GM12878 (cell line): ENCODE data around the gene TNFAIP1. TPM values are rescaled to one million over a fixed set of nuclear protein-coding genes. Genes with fewer than 3 reads are reported as not detected.

Source experiments
- ATAC-seq: fragments of 200-7000 bp; cut with Tn5 transposase; 3 replicates; pipeline ENCODE4 v1.9.1; 2020; ENCODE audit warnings: mild to moderate bottlenecking, moderate library complexity
- BruUV-seq: library from RNA; stranded (reverse); fragments of 400-500 nt; replicated peaks from 2 replicates; lab custom pipeline; 2021; lab: Mats Ljungman, UMichigan
- CTCF ChIA-PET: fragments of 300-600 bp; sonication (Branson Sonifier 250); formaldehyde crosslinking; extraction: SDS; loops from one replicate; lab custom pipeline; 2021; ENCODE audit warnings: inconsistent platforms; lab: Yijun Ruan, JAX
- POLR2A ChIA-PET: fragments of 350-600 bp; formaldehyde crosslinking; extraction: SDS; loops from one replicate; lab custom pipeline; 2021; ENCODE audit warnings: inconsistent platforms; lab: Charles Lee
- RAD21 ChIA-PET: fragments of 300-600 bp; sonication (Branson Sonifier 250); formaldehyde crosslinking; loops from one replicate; lab custom pipeline; 2023; ENCODE audit warnings: antibody characterized with exemption; ENCODE audit not compliant: unreplicated experiment; lab: Charles Lee
- SMC1A ChIA-PET: fragments of 300-600 bp; sonication (Branson Sonifier 250); formaldehyde crosslinking; loops from one replicate; lab custom pipeline; 2023; ENCODE audit not compliant: unreplicated experiment, uncharacterized antibody; lab: Charles Lee
- DNase-seq: peaks from one replicate; pipeline ENCODE4 v3.0.0-alpha.2; 2011; ENCODE audit warnings: low read depth, low spot score
- FAIRE-seq: peaks from 3 replicates; lab custom pipeline; 2011; peaks lifted over from hg19 to GRCh38; lab: Jason Lieb, UNC
- H2AFZ ChIP-seq: 2 replicates; pipeline ENCODE4 v1.6.0; 2011; ENCODE audit warnings: low read depth, low read length, control low read depth; ENCODE audit not compliant: control insufficient read depth
- H3K27ac ChIP-seq: 2 replicates; pipeline ENCODE4 v1.5.1; 2011; ENCODE audit warnings: control low read depth; ENCODE audit not compliant: control insufficient read depth, insufficient read depth
- H3K27me3 ChIP-seq, 2 experiments: replicated peaks in 1 of 2; 2 replicates each; pipeline versions ENCODE4 v1.6.0 to v1.6.1; 2011; ENCODE audit warnings: low read length in 1 of 2; ENCODE audit not compliant: control insufficient read depth in 2 of 2, insufficient read depth in 2 of 2
- H3K36me3 ChIP-seq, 2 experiments: 2 replicates each; pipeline ENCODE4 v1.5.1; 2011; ENCODE audit warnings: low read length in 1 of 2; ENCODE audit not compliant: control insufficient read depth in 2 of 2, insufficient read depth in 2 of 2
- H3K4me1 ChIP-seq: 2 replicates; pipeline ENCODE4 v1.6.1; 2011; ENCODE audit warnings: mild to moderate bottlenecking, low read length, moderate library complexity, mixed read lengths; ENCODE audit not compliant: control insufficient read depth, insufficient read depth
- H3K4me2 ChIP-seq: 2 replicates; pipeline ENCODE4 v1.6.0; 2011; ENCODE audit warnings: control low read depth; ENCODE audit not compliant: control insufficient read depth, insufficient read depth
- H3K4me3 ChIP-seq: fragments of 200-600 bp; sonication (generic); 2 replicates; pipeline ENCODE4 v1.5.1; 2016
- H3K79me2 ChIP-seq: 2 replicates; pipeline ENCODE4 v1.6.0; 2011; ENCODE audit warnings: low read length; ENCODE audit not compliant: control insufficient read depth, insufficient read depth
- H3K9ac ChIP-seq: 2 replicates; pipeline ENCODE4 v1.8.0; 2011; ENCODE audit warnings: low read length, control low read depth, mixed read lengths; ENCODE audit not compliant: control insufficient read depth, insufficient read depth
- H3K9me3 ChIP-seq: replicated peaks from 3 replicates; pipeline ENCODE4 v1.5.1; 2011; ENCODE audit warnings: mild to moderate bottlenecking, low read length; ENCODE audit not compliant: control insufficient read depth, insufficient read depth
- H4K20me1 ChIP-seq: 2 replicates; pipeline ENCODE4 v1.6.0; 2011; ENCODE audit not compliant: control insufficient read depth, insufficient read depth
- ATF3 ChIP-seq: IDR thresholded peaks from 2 replicates; pipeline ENCODE4 v1.6.1; 2011; ENCODE audit warnings: low read depth, mild to moderate bottlenecking, low read length, moderate library complexity, borderline replicate concordance; ENCODE audit errors: extremely low read depth
- ATF7 ChIP-seq: fragments of 450-650 bp; IDR thresholded peaks from 2 replicates; pipeline ENCODE4 v1.6.1; 2016; ENCODE audit warnings: low read depth, mild to moderate bottlenecking
- DPF2 ChIP-seq: fragments of 450-650 bp; IDR thresholded peaks from 2 replicates; pipeline ENCODE4 v1.6.1; 2017; ENCODE audit warnings: mild to moderate bottlenecking
- POLR2A ChIP-seq: IDR thresholded peaks from 2 replicates; pipeline ENCODE4 v1.6.1; 2011; ENCODE audit warnings: low read depth, mild to moderate bottlenecking, low read length
- SP1 ChIP-seq: IDR thresholded peaks from one replicate; pipeline ENCODE4 v1.6.1; 2011; ENCODE audit warnings: low read depth, low read length
- SPI1 ChIP-seq: IDR thresholded peaks from 2 replicates; pipeline ENCODE4 v1.6.1; 2011; ENCODE audit warnings: low read depth, mild to moderate bottlenecking, low read length, moderate library complexity, borderline replicate concordance; ENCODE audit not compliant: insufficient read depth
- ZNF217 ChIP-seq: fragments of 450-650 bp; IDR thresholded peaks from 2 replicates; pipeline ENCODE4 v1.6.1; 2017; ENCODE audit warnings: antibody characterized with exemption, mild to moderate bottlenecking
- ZNF622 ChIP-seq: fragments of 450-650 bp; IDR thresholded peaks from 2 replicates; pipeline ENCODE4 v1.6.1; 2017; ENCODE audit warnings: mild to moderate bottlenecking, inconsistent platforms
- WGBS: methylation state at CpG from one replicate; pipeline ENCODE4 v1.1.6; 2016; ENCODE audit warnings: low lambda C conversion rate; ENCODE audit not compliant: insufficient replicate concordance, insufficient coverage; ENCODE audit errors: missing lambda C conversion rate; 5-methylcytosine and 5-hydroxymethylcytosine counted together
- in situ Hi-C: fragments of 300-500 bp; cut with MboI; formaldehyde crosslinking; loops from 9 replicates; pipeline ENCODE4 v1.14.3; 2018; ENCODE audit warnings: mixed read lengths
- intact Hi-C: fragments of 100-400 bp; cut with micrococcal nuclease; formaldehyde crosslinking; loops from one replicate; pipeline ENCODE4 v1.14.2; 2022; ENCODE audit not compliant: unreplicated experiment
- polyA plus RNA-seq, 11 experiments: library from polyadenylated mRNA; depleted of rRNA in 4 of 11; unstranded in 6 of 11; stranded (reverse) in 5 of 11; fragments of >200 nt; fragmentation: Nextera tagmentation in 4 of 11; fragmentation: Illumina TruSeq in 1 of 11; extraction: Ambion mirVana in 4 of 11; extraction: Trizol in 1 of 11; gene quantifications; 1 replicate in 1 of 11; 2 replicates in 10 of 11; pipeline versions ENCODE4 v1.2.1 to v1.2.3, GENCODE V29; 2011 to 2016; ENCODE audit warnings: inconsistent platforms in 2 of 11, missing spikeins in 2 of 11, low read depth in 1 of 11
- total RNA-seq, 4 experiments: library from RNA; depleted of rRNA in 3 of 4; stranded (reverse); fragments of >200 nt in 3 of 4; fragmentation: Illumina TruSeq in 1 of 4; extraction: Trizol in 1 of 4; gene quantifications; 2 replicates each; pipeline versions ENCODE4 v1.2.1 to v1.2.3, GENCODE V29; 2013 to 2021

The TNFAIP1 gene
- total and polyA plus RNA-seq, 10 of the 15 experiments (the other 5 are each of a cell fraction or from before 2014, with no cell fraction given), result 1.8 to 16.9 (median 11.7) TPM

GRCh38 chr17:28344435-28344901, 8.9 kb downstream of the TNFAIP1 start:
- H2AFZ ChIP-seq, result no peak overlapping the region
- no TSS peak for BruUV-seq
- WGBS, result 89% methylated on average over 19 of the region's 19 CpGs
- ATAC-seq (no peak), FAIRE-seq (no peak), DNase-seq (no peak)
- intact Hi-C loops, result no loop called here
- H3K79me2 ChIP-seq, result no peaks in the 10 kb centered on the region
- no peaks in the 10 kb centered on the region for H3K9me3 ChIP-seq
- POLR2A ChIA-PET, result no interaction called here
- CTCF ChIA-PET, result no interaction called here
- SMC1A ChIA-PET, result no interaction called here
- H3K27me3 ChIP-seq, result no peaks in the 10 kb centered on the region
- in situ Hi-C loops, result loop anchor here (5.0 kb wide), 1 partner anchor 52 kb away; no protein-coding TSS in a partner anchor
- H3K4me2 ChIP-seq, result no peak overlapping the region
- no peak overlapping the region for H3K27ac ChIP-seq
- TF ChIP-seq ATF3, result no peak
- TF ChIP-seq DPF2, result no peak
- TF ChIP-seq POLR2A, result 0 out of 2 replicates have a peak, but pooled peaks have one; percentile 17
- TF ChIP-seq SP1, result no peak
- TF ChIP-seq SPI1, result no peak
- TF ChIP-seq ZNF622, result no peak
- TF ChIP-seq ATF7, result no peak
- no peak overlapping the region for H3K9ac ChIP-seq
- no peak overlapping the region for H3K4me3 ChIP-seq
- H3K4me1 ChIP-seq, result no peaks in the 10 kb centered on the region
- RAD21 ChIA-PET, result no interaction called here
- H3K36me3 ChIP-seq, result peaks cover 16 to 27% of the 10 kb centered on the region in 2 experiments
- no peaks in the 10 kb centered on the region for H4K20me1 ChIP-seq

GRCh38 chr17:28345419-28346198, 10.0 kb downstream of the TNFAIP1 start:
- CTCF ChIA-PET, result interaction anchor here (0.8 to 1.2 kb wide), 2 partner anchors 10 to 71 kb away, joined by 3 read pairs; partner anchors contain the start of genes IFT20 and TNFAIP1
- H3K4me3 ChIP-seq, result no peak overlapping the region
- no peak for DNase-seq
- no peak overlapping the region for H3K27ac ChIP-seq
- TF ChIP-seq ZNF217 (no peak), POLR2A (peak; percentile 54)
- TF ChIP-seq, all 136 proteins: peak for 1
- no peak overlapping the region for H3K4me2 ChIP-seq
- BruUV-seq, result no TSS peak
- H3K4me1 ChIP-seq, result no peaks in the 10 kb centered on the region
- WGBS, result 96% methylated on average over 13 of the region's 13 CpGs
- H3K36me3 ChIP-seq, result peaks cover 13 to 28% of the 10 kb centered on the region in 2 experiments
- H3K79me2 ChIP-seq, result no peaks in the 10 kb centered on the region
- FAIRE-seq (no peak), ATAC-seq (no peak)
- H3K27me3 ChIP-seq, result no peaks in the 10 kb centered on the region
- POLR2A ChIA-PET, result no interaction called here
- no peak overlapping the region for H3K9ac ChIP-seq
- no peak overlapping the region for H2AFZ ChIP-seq
- intact Hi-C loops (no loop called here), in situ Hi-C loops (no loop called here)
- no peaks in the 10 kb centered on the region for H3K9me3 ChIP-seq
- H4K20me1 ChIP-seq, result no peaks in the 10 kb centered on the region
- RAD21 ChIA-PET, result no interaction called here
- SMC1A ChIA-PET, result no interaction called here
